Type B pancreatic cell (in vitro differentiated cells): ENCODE measurements around the gene STK38L. TPM values are rescaled to one million over a fixed set of nuclear protein-coding genes. Genes with fewer than 3 reads are reported as not detected.

Experiments
- DNase-seq: peaks from one replicate; pipeline ENCODE4 v3.0.0; 2021; ENCODE audit warnings: mixed read lengths; ENCODE audit not compliant: unreplicated experiment; ENCODE audit errors: extremely low spot score
- H3K27ac Mint-ChIP-seq: 2 replicates; pipeline ENCODE4 v1.8.0; 2021; ENCODE audit warnings: mild to moderate bottlenecking, mixed read lengths
- H3K27me3 Mint-ChIP-seq: 2 replicates; pipeline ENCODE4 v1.8.0; 2021; ENCODE audit warnings: mixed read lengths
- H3K36me3 Mint-ChIP-seq: 2 replicates; pipeline ENCODE4 v1.8.0; 2021; ENCODE audit warnings: mixed read lengths
- H3K4me1 Mint-ChIP-seq: one replicate; pipeline ENCODE4 v1.8.0; 2021; ENCODE audit warnings: mixed read lengths; ENCODE audit not compliant: unreplicated experiment
- H3K4me3 Mint-ChIP-seq: 2 replicates; pipeline ENCODE4 v1.8.0; 2021; ENCODE audit warnings: mild to moderate bottlenecking, mixed read lengths
- H3K9me3 Mint-ChIP-seq: 2 replicates; pipeline ENCODE4 v1.8.0; 2021; ENCODE audit warnings: mixed read lengths
- CTCF ChIP-seq: fragments of 200-600 bp; sonication (generic); conservative IDR thresholded peaks from 2 replicates; pipeline ENCODE4 v1.5.0; 2021; ENCODE audit warnings: antibody characterized with exemption, mild to moderate bottlenecking
- total RNA-seq: library from RNA; stranded (reverse); gene quantifications from 2 replicates; pipeline ENCODE4 v1.2.1, GENCODE V29; 2021; ENCODE audit warnings: low replicate concordance

The STK38L gene
- total RNA-seq, 1 donor from 2014 or later: 43.1 TPM

- Mint-ChIP-seq H3K36me3 (peaks cover 41% of the 10 kb centered on the region), H3K4me1 (no peaks in the 10 kb centered on the region), H3K4me3 (no peak overlapping the region), H3K27me3 (no peaks in the 10 kb centered on the region), H3K9me3 (no peaks in the 10 kb centered on the region), H3K27ac (no peak overlapping the region)
- TF ChIP-seq CTCF: no peak
- no peak for DNase-seq
Observed at GRCh38 chr12:27319409-27319808, 75.3 kb downstream of the STK38L start.

GRCh38 chr12:27319848-27320247 lies 75.8 kb downstream of the STK38L start:
- DNase-seq: no peak

DNA sequence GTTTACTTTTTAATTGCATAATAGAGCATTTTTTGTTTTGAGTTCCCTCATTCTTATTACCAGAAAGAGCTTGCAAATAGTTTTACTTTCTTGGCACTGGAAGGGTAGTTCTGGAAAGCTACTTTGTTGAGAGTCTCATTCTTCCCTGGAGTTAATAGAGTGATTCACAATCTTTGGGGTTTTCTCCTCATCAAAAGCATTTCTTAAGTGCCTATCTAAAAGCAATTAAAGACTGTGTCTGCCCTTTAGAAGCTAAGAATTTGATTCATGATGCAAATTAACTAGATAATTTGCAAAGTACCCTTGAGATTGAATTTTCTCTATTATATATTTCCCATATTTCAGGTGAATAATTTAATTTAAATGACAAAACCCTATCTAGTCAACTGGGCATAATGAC lies 80.4 kb downstream of the STK38L start:
- H3K27me3 Mint-ChIP-seq: no peaks in the 10 kb centered on the region
- H3K27ac Mint-ChIP-seq: no peak overlapping the region
- no peak for DNase-seq
- H3K36me3 Mint-ChIP-seq: peaks cover 28% of the 10 kb centered on the region
- H3K9me3 Mint-ChIP-seq: no peaks in the 10 kb centered on the region
- TF ChIP-seq CTCF: no peak
- H3K4me1 Mint-ChIP-seq: no peaks in the 10 kb centered on the region
- H3K4me3 Mint-ChIP-seq: no peak overlapping the region

More at GRCh38 chr12:27319848-27320247, 75.8 kb downstream of the STK38L start:
- H3K27me3 Mint-ChIP-seq: no peaks in the 10 kb centered on the region
- peaks cover 41% of the 10 kb centered on the region for H3K36me3 Mint-ChIP-seq
- H3K27ac Mint-ChIP-seq: no peak overlapping the region
- no peaks in the 10 kb centered on the region for H3K9me3 Mint-ChIP-seq
- H3K4me3 Mint-ChIP-seq: no peak overlapping the region
- no peak for TF ChIP-seq CTCF
- H3K4me1 Mint-ChIP-seq: no peaks in the 10 kb centered on the region

DNA sequence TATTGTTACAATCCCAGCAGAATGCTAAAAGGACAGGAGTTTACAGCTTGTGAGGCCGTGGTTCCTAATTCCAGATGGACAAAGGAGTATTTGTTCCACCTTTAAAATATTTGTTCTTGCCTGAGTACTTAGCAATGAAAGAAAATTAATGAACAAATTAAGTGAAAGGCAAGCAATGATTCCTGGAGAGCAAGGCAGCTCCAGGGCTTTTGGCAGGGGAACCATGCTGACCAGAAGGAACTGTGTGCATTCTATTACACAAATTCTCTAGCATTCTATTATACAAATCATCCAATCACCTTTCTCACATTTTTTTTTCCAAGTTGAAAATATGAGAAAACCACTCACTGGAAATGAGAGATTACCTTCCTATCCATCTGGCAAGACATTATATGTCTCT lies 86.8 kb downstream of the STK38L start:
- Mint-ChIP-seq H3K27ac (peak overlapping the region; percentile 99), H3K27me3 (peaks cover 46% of the 10 kb centered on the region), H3K9me3 (no peaks in the 10 kb centered on the region), H3K36me3 (peaks cover 19% of the 10 kb centered on the region), H3K4me1 (peaks cover 7% of the 10 kb centered on the region), H3K4me3 (peak overlapping the region; percentile 85)
- DNase-seq: no peak
- no peak for TF ChIP-seq CTCF

DNA sequence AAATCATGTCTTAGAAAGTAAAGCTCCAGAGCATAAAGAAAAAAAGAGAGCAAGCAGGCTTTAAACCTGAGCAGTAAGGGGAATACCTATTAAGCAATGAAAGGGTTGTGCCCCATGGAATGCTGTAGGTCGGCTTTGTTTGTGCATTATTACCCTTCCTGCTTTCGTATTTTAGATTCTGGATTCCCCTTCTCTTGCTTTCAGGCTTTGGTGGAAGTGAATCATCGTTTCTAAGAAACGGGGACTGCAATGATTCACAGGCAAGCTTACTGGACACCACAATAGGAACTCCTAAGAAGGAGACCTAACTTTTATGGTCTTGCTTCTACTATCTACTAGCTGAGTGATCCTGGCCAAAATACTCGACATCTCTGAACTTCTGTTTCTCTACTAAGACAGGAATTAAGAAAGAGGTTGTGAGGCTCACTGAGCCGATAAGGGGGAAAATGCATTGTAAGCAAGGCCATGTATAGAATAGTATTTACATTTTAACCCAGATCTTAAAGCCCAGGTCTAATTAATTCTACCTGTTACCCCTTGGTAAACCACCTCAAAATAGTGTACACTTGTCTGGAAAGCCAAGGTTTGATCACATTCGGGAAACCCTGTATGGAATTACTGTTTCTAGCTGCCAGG lies 87.3 kb downstream of the STK38L start:
- H3K9me3 Mint-ChIP-seq: no peaks in the 10 kb centered on the region
- H3K4me1 Mint-ChIP-seq: peaks cover 7% of the 10 kb centered on the region
- peaks cover 52% of the 10 kb centered on the region for H3K27me3 Mint-ChIP-seq
- DNase-seq: no peak
- no peak for TF ChIP-seq CTCF
- peaks cover 19% of the 10 kb centered on the region for H3K36me3 Mint-ChIP-seq
- H3K27ac Mint-ChIP-seq: peak overlapping the region; percentile 99
- H3K4me3 Mint-ChIP-seq: peak overlapping the region; percentile 85

DNA sequence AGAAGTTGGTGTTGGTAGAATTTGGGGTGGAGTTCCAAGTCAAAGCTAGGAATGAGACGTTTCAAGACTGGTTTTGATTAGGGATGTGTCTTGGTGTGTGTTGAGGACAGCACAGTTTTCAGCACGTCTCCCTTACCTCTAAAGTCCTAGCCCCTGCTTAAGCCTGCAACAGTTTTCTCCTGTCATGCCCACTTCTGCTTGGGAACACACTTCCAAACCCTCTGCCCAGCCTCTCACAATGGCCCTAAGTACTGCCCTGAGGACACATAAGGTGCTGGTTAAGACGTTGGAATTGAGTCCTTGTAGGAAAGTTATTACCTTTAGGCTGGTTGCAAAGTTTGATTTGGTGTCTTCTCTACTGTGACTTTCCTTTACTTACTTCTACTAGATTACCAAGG lies 87.8 kb downstream of the STK38L start:
- H3K4me1 Mint-ChIP-seq: peaks cover 7% of the 10 kb centered on the region
- TF ChIP-seq CTCF: no peak
- no peaks in the 10 kb centered on the region for H3K9me3 Mint-ChIP-seq
- H3K36me3 Mint-ChIP-seq: peaks cover 15% of the 10 kb centered on the region
- peak overlapping the region; percentile 85 for H3K4me3 Mint-ChIP-seq
- no peak for DNase-seq
- H3K27ac Mint-ChIP-seq: peak overlapping the region; percentile 99
- H3K27me3 Mint-ChIP-seq: peaks cover 52% of the 10 kb centered on the region
